ENCODE results near the gene CAST. TPM values are rescaled to one million over a fixed set of nuclear protein-coding genes. Genes with fewer than 3 reads are reported as not detected.

CAST gene
- polyA plus RNA-seq, 1 experiment = 191 TPM

DNA sequence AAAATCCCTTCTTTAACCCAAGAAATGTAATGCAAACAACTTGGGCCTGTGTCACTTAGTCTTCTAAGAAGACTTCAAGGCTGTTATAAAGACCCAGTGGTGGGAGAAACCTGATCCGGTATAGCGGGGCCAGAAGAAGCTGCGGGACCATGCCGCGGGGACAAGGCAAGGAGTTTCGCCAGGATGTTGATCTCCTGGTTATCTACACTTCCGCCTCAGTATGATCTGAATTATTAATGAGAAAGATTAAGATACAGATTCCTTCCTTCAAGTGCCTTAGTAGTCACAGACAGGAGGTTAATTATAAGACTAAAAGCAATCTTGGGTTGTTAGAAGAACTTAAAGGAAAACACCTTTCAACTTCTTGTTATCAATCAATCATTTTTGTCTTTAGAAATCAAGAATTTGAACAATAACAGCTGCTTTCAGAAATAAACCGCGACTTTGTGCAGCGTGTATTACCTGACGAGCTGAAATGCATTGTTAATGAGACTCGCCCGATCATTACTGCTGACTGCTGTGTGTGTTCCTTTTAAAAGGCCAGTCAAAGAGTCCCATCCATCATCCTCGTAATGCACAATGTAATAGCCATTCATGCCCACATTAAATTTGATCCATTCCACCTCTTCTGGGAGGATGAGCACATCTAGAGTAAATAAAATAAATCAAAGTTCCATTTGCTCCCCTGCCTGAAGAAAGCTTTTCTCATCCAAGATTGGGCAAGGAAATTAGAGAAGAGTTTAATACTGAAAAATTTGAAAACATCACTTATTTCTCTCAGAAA, 123.3 kb downstream of the CAST start:
- ChIA-PET POLR2A (no interaction called here), CTCF (interaction anchor here (1.2 kb wide), 1 partner anchor 33 kb away, joined by 3 read pairs; no protein-coding TSS in a partner anchor)

GRCh38 chr5:96788112-96788749, 126.1 kb downstream of the CAST start:
- Histone ChIP-seq H3K27ac (ENCODE audit: low read depth, low read length) (no peak overlapping the region), H3K9me3 (ENCODE audit: control insufficient read depth, insufficient read depth, low read length) (no peaks in the 10 kb centered on the region), H3K27me3 (ENCODE audit: control insufficient read depth, insufficient read depth, low read length) (no peaks in the 10 kb centered on the region), H3K4me3 (ENCODE audit: low read depth, low read length) (no peak overlapping the region)
- DNase-seq (ENCODE audit: low read depth, low spot score) = no peak
- POLR2A ChIA-PET = no interaction called here
- CTCF ChIA-PET = interaction anchor here (2.4 kb wide), 1 partner anchor 375 kb away, joined by 8 read pairs; no protein-coding TSS in a partner anchor
- no peak for TF ChIP-seq CTCF (IDR thresholded peaks at IDR 0.05; ENCODE audit: low read depth, low read length)

More for the DNA sequence above, 123.3 kb downstream of the CAST start:
- Histone ChIP-seq H3K4me3 (ENCODE audit: low read depth, low read length) (no peak overlapping the region), H3K9me3 (ENCODE audit: control insufficient read depth, insufficient read depth, low read length) (no peaks in the 10 kb centered on the region), H3K27me3 (ENCODE audit: control insufficient read depth, insufficient read depth, low read length) (no peaks in the 10 kb centered on the region), H3K27ac (ENCODE audit: low read depth, low read length) (no peak overlapping the region)
- DNase-seq (ENCODE audit: low read depth, low spot score) = no peak
- no peak for TF ChIP-seq CTCF (IDR thresholded peaks at IDR 0.05; ENCODE audit: low read depth, low read length)

DNA sequence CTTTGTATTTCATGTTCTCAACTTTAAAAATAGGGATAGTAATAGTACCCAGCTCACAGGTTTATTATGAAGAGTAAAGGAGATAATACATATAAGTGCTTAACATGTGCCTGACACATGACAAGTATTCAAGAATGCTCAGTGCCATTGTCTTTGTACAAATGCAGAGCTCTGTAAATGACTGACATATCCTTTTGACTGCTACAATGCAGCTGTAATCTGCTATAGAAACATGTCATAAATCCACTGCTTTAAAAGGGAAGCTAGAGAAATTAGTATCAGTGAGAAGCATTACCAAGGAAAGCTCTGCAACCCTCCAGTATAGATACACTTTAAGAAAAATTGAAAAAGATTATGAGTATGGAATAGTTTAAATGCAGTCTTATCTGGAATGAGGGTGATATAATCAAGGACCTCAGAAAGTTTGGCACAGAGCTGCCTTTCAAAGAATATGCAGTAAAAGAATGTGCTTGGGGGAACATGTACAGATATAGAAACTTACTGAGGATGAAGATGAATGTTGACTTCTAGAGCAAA, 127.7 kb downstream of the CAST start:
- no peaks in the 10 kb centered on the region for H3K9me3 ChIP-seq (ENCODE audit: control insufficient read depth, insufficient read depth, low read length)
- no peak overlapping the region for H3K4me3 ChIP-seq (ENCODE audit: low read depth, low read length)
- H3K27me3 ChIP-seq (ENCODE audit: control insufficient read depth, insufficient read depth, low read length) = no peaks in the 10 kb centered on the region
- DNase-seq (ENCODE audit: low read depth, low spot score) = no peak
- TF ChIP-seq CTCF (IDR thresholded peaks at IDR 0.05; ENCODE audit: low read depth, low read length) = no peak
- CTCF ChIA-PET = interaction anchor here (1.3 to 2.4 kb wide), 4 partner anchors 79 to 373 kb away, joined by 3 to 8 read pairs (median 4); no protein-coding TSS in a partner anchor
- H3K27ac ChIP-seq (ENCODE audit: low read depth, low read length) = no peak overlapping the region
- POLR2A ChIA-PET = no interaction called here

- no peak for DNase-seq (ENCODE audit: low read depth, low spot score)
- ChIA-PET CTCF (interaction anchor here (0.7 to 1.4 kb wide), 4 partner anchors 39 to 371 kb away, joined by 3 to 6 read pairs (median 4); no protein-coding TSS in a partner anchor), POLR2A (no interaction called here)
- Histone ChIP-seq H3K27ac (ENCODE audit: low read depth, low read length) (no peak overlapping the region), H3K27me3 (ENCODE audit: control insufficient read depth, insufficient read depth, low read length) (no peaks in the 10 kb centered on the region), H3K9me3 (ENCODE audit: control insufficient read depth, insufficient read depth, low read length) (no peaks in the 10 kb centered on the region), H3K4me3 (ENCODE audit: low read depth, low read length) (no peak overlapping the region)
- no peak for TF ChIP-seq CTCF (IDR thresholded peaks at IDR 0.05; ENCODE audit: low read depth, low read length)
Observed at GRCh38 chr5:96790961-96791504, 128.9 kb downstream of the CAST start.

All from AG04450 (cell line).